Activated CD8-positive, alpha-beta memory T cell treated with anti-CD3 and anti-CD28 coated beads, Interleukin-2, amount 50 U/mL, for 24 hours (primary cell): Measurements from ENCODE around the gene STX5.
"Not testable (repeated sequence)": the region's sequence is repeated elsewhere in the genome, so short reads cannot be mapped to it uniquely, and the experiment has no call there.

ENCODE experiments used
- DNase-seq: peaks from one replicate; pipeline ENCODE4 v3.0.0-alpha.2; 2020; ENCODE audit errors: extremely low read depth

The STX5 gene

GRCh38 chr11:62786318-62787004 lies 45.4 kb downstream of the STX5 start:
- DNase-seq: peak; percentile 56

GRCh38 chr11:62782753-62783152 lies 49.1 kb downstream of the STX5 start:
- no peak for DNase-seq

- no peak for DNase-seq
Measured at GRCh38 chr11:62778441-62778840, 53.4 kb downstream of the STX5 start.

GRCh38 chr11:62777389-62777788 lies 54.5 kb downstream of the STX5 start:
- DNase-seq: no peak

GRCh38 chr11:62775646-62776045 lies 56.2 kb downstream of the STX5 start:
- no peak for DNase-seq

DNA sequence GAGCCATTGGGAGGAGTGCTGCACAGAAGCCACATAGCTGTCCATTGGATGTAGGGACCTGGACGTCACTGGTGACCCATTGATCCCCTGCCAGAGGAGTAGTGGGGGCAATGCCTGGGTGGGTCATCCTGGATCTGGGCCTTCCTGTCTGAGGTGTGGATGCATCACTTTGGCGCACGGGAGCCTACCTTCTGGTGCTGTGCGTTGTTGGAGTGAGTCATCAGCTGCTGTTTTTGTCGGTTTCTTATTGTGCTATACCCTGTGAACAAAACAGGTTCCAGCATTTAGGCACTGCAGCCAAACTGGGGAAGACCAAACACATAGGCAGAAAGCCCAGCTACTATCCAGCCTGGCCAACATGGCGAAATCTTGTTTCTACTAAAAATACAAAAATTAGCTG lies 57.4 kb downstream of the STX5 start:
- DNase-seq: no peak

GRCh38 chr11:62771144-62772021 lies 60.5 kb downstream of the STX5 start, which contains the start of gene TAF6L:
Gene TAF6L (plus strand): TSS chr11:62771396. CDS start chr11:62775784, 4,388 bp downstream.
- DNase-seq: peak; percentile 87

DNA sequence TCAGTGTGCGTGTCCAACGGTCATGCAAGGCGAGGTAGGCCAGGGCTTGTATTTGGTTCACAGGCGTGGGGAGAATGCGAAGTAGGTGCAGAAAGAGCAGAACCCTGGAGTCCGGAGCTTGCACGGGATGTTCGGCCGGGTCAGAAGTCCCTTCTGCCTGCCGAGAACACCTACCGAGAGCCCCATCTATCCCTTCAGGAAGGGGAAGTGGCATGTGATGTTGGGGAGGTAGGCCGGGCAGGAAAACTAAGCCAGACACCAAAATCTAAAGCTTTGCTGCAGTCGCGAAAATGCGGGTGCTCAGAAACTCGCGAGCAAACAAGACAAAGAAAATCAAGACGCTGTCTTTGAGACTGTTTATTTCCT lies 61.1 kb downstream of the STX5 start:
- no peak for DNase-seq

DNA sequence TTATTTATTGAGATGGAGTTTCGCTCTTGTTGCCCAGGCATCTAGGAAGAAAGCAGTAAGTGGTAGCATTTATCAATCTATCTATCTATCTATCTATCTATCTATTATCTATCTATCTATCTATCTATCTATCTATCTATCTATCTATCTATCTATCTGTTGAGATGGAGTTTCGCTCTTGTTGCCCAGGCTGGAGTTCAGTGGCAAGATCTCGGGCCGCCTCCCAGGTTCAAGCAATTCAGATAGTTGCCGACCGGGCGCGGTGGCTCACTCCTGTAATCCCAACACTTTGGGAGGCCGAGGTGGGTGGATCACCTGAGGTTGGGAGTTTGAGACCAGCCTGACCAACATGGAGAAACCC lies 71.0 kb downstream of the STX5 start:
- not testable (repeated sequence) for DNase-seq

- no peak for DNase-seq
Measured at GRCh38 chr11:62757846-62758788, 73.7 kb downstream of the STX5 start.
